PC-3 (cell line): ENCODE data around the gene PODNL1. TPM values are rescaled to one million over a fixed set of nuclear protein-coding genes. Genes with fewer than 3 reads are reported as not detected.
A peak's percentile ranks its signal among the peaks of the same experiment; 100 is the strongest.

Experiments used
- ATAC-seq: fragments of 200-7000 bp; cut with Tn5 transposase; 2 replicates; pipeline ENCODE4 v1.9.1; 2020; ENCODE audit warnings: mild to moderate bottlenecking, moderate library complexity
- Bru-seq: library from RNA; stranded (reverse); fragments of 400-500 nt; gene quantifications from one replicate; lab custom pipeline; 2021; lab: Mats Ljungman, UMichigan
- BruChase-seq, 2 experiments: library from RNA; stranded (reverse); fragments of 400-500 nt; gene quantifications; one replicate each; lab custom pipeline; 2021; lab: Mats Ljungman, UMichigan
- BruUV-seq: library from RNA; stranded (reverse); fragments of 400-500 nt; replicated peaks from 2 replicates; lab custom pipeline; 2021; lab: Mats Ljungman, UMichigan
- CTCF ChIA-PET: fragments of 300-600 bp; sonication (Branson Sonifier 250); formaldehyde crosslinking; loops from one replicate; lab custom pipeline; 2022; ENCODE audit warnings: antibody characterized with exemption; lab: Charles Lee
- POLR2A ChIA-PET: fragments of 300-600 bp; sonication (Branson Sonifier 250); formaldehyde crosslinking; loops from one replicate; lab custom pipeline; 2022; ENCODE audit warnings: antibody characterized with exemption; ENCODE audit not compliant: unreplicated experiment; lab: Charles Lee
- DNase-seq: peaks from one replicate; pipeline ENCODE4 v3.0.0-alpha.2; 2015
- H2AFZ ChIP-seq: fragments of 300-600 bp; sonication (generic); 2 replicates; pipeline ENCODE4 v1.6.0; 2016; ENCODE audit warnings: antibody characterized with exemption, low read length
- H3F3A ChIP-seq: fragments of 300-600 bp; sonication (generic); one replicate; pipeline ENCODE4 v1.6.0; 2017; ENCODE audit warnings: antibody characterized with exemption, low read length, control low read depth, mild to moderate bottlenecking; ENCODE audit not compliant: unreplicated experiment
- H3K27ac ChIP-seq: fragments of 300-600 bp; sonication (generic); 2 replicates; pipeline ENCODE4 v1.5.1; 2016; ENCODE audit warnings: mild to moderate bottlenecking, low read length
- H3K27me3 ChIP-seq: fragments of 300-600 bp; sonication (generic); 2 replicates; pipeline ENCODE4 v1.6.1; 2016; ENCODE audit warnings: low read length, mixed read lengths
- H3K36me3 ChIP-seq: fragments of 300-600 bp; sonication (generic); 2 replicates; pipeline ENCODE4 v1.6.1; 2016; ENCODE audit warnings: low read depth, mixed run types, low read length, mixed read lengths
- H3K4me1 ChIP-seq: fragments of 300-600 bp; sonication (generic); 2 replicates; pipeline ENCODE4 v1.5.1; 2016; ENCODE audit warnings: low read length; ENCODE audit not compliant: insufficient read depth
- H3K4me2 ChIP-seq: fragments of 300-600 bp; sonication (generic); 2 replicates; pipeline ENCODE4 v1.6.0; 2016; ENCODE audit warnings: low read length
- H3K4me3 ChIP-seq: fragments of 300-600 bp; sonication (generic); 2 replicates; pipeline ENCODE4 v1.5.1; 2016; ENCODE audit warnings: mild to moderate bottlenecking, low read length, mixed read lengths
- H3K79me2 ChIP-seq: fragments of 300-600 bp; sonication (generic); 2 replicates; pipeline ENCODE4 v1.6.1; 2017; ENCODE audit warnings: low read length, mixed read lengths
- H3K9ac ChIP-seq: fragments of 300-600 bp; sonication (generic); 2 replicates; pipeline ENCODE4 v1.6.0; 2016; ENCODE audit warnings: mild to moderate bottlenecking, low read length
- H3K9me2 ChIP-seq: fragments of 300-600 bp; sonication (generic); replicated peaks from 2 replicates; pipeline ENCODE4 v1.6.1; 2016; ENCODE audit warnings: mixed run types, low read length, mixed read lengths
- H3K9me3 ChIP-seq: fragments of 300-600 bp; sonication (generic); 2 replicates; pipeline ENCODE4 v1.6.1; 2016; ENCODE audit warnings: low read length, mixed read lengths
- H4K20me1 ChIP-seq: fragments of 300-600 bp; sonication (generic); 2 replicates; pipeline ENCODE4 v1.6.1; 2016; ENCODE audit warnings: low read length, mixed read lengths
- CTCF ChIP-seq: fragments of 300-600 bp; sonication (generic); conservative IDR thresholded peaks from 2 replicates; pipeline ENCODE4 v1.5.1; 2017; ENCODE audit warnings: antibody characterized with exemption, low read depth, mild to moderate bottlenecking, low read length
- EZH2 ChIP-seq: fragments of 300-600 bp; sonication (generic); IDR thresholded peaks from one replicate; pipeline ENCODE4 v1.6.1; 2017; ENCODE audit warnings: antibody characterized with exemption, mild to moderate bottlenecking, low read length; ENCODE audit not compliant: unreplicated experiment
- EZH2phosphoT487 ChIP-seq: fragments of 300-600 bp; sonication (generic); IDR thresholded peaks from 2 replicates; pipeline ENCODE4 v1.6.1; 2018; ENCODE audit warnings: mild to moderate bottlenecking, antibody characterized with exemption, low read length, borderline replicate concordance
- intact Hi-C: fragments of 100-400 bp; cut with micrococcal nuclease; formaldehyde crosslinking; loops from 2 replicates; pipeline ENCODE4 v1.9.0; 2023
- long read RNA-seq: library from polyadenylated mRNA; unstranded; transcript quantifications from one replicate; pipeline ENCODE4 v2.0.0, GENCODE V29; 2021; ENCODE audit not compliant: unreplicated experiment
- total RNA-seq: library from RNA; depleted of rRNA; stranded (reverse); fragments of >200 nt; gene quantifications from 2 replicates; pipeline ENCODE4 v1.2.3, GENCODE V29; 2014; rRNA removed

The PODNL1 gene
- total RNA-seq = 0.92 TPM in 1 of 2 replicates, not detected in the other
- percentile 20 among the genes with signal in this experiment for Bru-seq, nascent RNA
- percentile 26 among the genes with signal in this experiment for BruChase-seq, experiment 1, labeled RNA remaining after a 6-hour chase
- BruChase-seq, experiment 2, labeled RNA remaining after a 2-hour chase = percentile 21 among the genes with signal in this experiment
- long read RNA-seq, partial matches to known transcripts = 2 of 4 reads
- long read RNA-seq, other reads (novel, unspliced or antisense) = 2 of 4 reads

GRCh38 chr19:13938301-13939064 lies at the start of gene PODNL1:
Gene PODNL1 (minus strand): TSS chr19:13938417. CDS start chr19:13938181, 236 bp downstream.
- Histone ChIP-seq H3K9me3 (no peaks in the 10 kb centered on the region), H2AFZ (no peak within 1 kb of the TSS), H3F3A (no peaks in the 10 kb centered on the region), H3K4me3 (no peak within 1 kb of the TSS), H3K27me3 (no peaks in the 10 kb centered on the region), H3K4me2 (no peak within 1 kb of the TSS), H3K79me2 (no peaks in the 10 kb centered on the region), H3K9ac (no peak within 1 kb of the TSS), H3K27ac (no peak within 1 kb of the TSS), H4K20me1 (no peaks in the 10 kb centered on the region), H3K4me1 (no peaks in the 10 kb centered on the region), H3K9me2 (no peaks in the 10 kb centered on the region), H3K36me3 (no peaks in the 10 kb centered on the region)
- TF ChIP-seq EZH2phosphoT487 = no peak
- no peak for TF ChIP-seq CTCF
- no peak for TF ChIP-seq EZH2
- CTCF ChIA-PET = no interaction called here
- DNase-seq = no peak
- no peak; the same call in 1 of the 2 replicates for ATAC-seq
- POLR2A ChIA-PET = no interaction called here
- no TSS peak for BruUV-seq
- intact Hi-C loops = no loop called here

GRCh38 chr19:13987101-13987890 lies 49.1 kb upstream of the PODNL1 start:
- BruUV-seq = no TSS peak
- intact Hi-C loops = no loop called here
- ATAC-seq (no peak), DNase-seq (no peak)
- ChIA-PET POLR2A (no interaction called here), CTCF (no interaction called here)
- Histone ChIP-seq H3K4me2 (no peak overlapping the region), H4K20me1 (no peaks in the 10 kb centered on the region), H2AFZ (no peak overlapping the region), H3K9me3 (no peaks in the 10 kb centered on the region), H3K9me2 (no peaks in the 10 kb centered on the region), H3K36me3 (peaks cover 3% of the 10 kb centered on the region; the same call in 1 of the 2 replicates), H3K79me2 (no peaks in the 10 kb centered on the region), H3K27ac (no peak overlapping the region), H3K4me1 (no peaks in the 10 kb centered on the region), H3K27me3 (no peaks in the 10 kb centered on the region), H3K9ac (no peak overlapping the region), H3K4me3 (no peak overlapping the region), H3F3A (no peaks in the 10 kb centered on the region)
- TF ChIP-seq EZH2phosphoT487 = no peak
- TF ChIP-seq EZH2 = no peak
- TF ChIP-seq CTCF = no peak
